ENCODE results near the gene TMEM72.

GRCh38 chr10:44899450-44900080, 11.6 kb upstream of the TMEM72 start:
- TF ChIP-seq CTCF (IDR thresholded peaks at IDR 0.05) (no peak), POLR2A (IDR thresholded peaks at IDR 0.05) (no peak)

Measured in thyroid gland (tissue), 4 donors.